HCT116 (cell line): ENCODE data around the gene SH2B2. TPM values are rescaled to one million over a fixed set of nuclear protein-coding genes. Genes with fewer than 3 reads are reported as not detected.

ENCODE experiments used
- ATAC-seq: fragments of 200-7000 bp; cut with Tn5 transposase; 2 replicates; pipeline ENCODE4 v1.9.1; 2020; ENCODE audit warnings: mild to moderate bottlenecking, moderate library complexity
- BruUV-seq: library from RNA; stranded (reverse); fragments of 400-500 nt; replicated peaks from 2 replicates; lab custom pipeline; 2021; lab: Mats Ljungman, UMichigan
- CTCF ChIA-PET: fragments of 300-600 bp; sonication (Branson Sonifier 250); formaldehyde crosslinking; loops from one replicate; lab custom pipeline; 2021; ENCODE audit warnings: antibody characterized with exemption; lab: Charles Lee
- POLR2A ChIA-PET: fragments of 300-600, 350-600 bp; sonication (Branson Sonifier 250); formaldehyde crosslinking; loops from one replicate; lab custom pipeline; 2021; ENCODE audit warnings: antibody characterized with exemption; lab: Charles Lee
- RAD21 ChIA-PET, 2 experiments: fragments of 300-600 bp; sonication (Branson Sonifier 250); formaldehyde crosslinking; loops; one replicate each; lab custom pipeline; 2023; ENCODE audit warnings: low total read pairs in 2 of 2; ENCODE audit not compliant: uncharacterized antibody in 2 of 2, unreplicated experiment in 2 of 2, low non-redundant PET in 1 of 2; lab: Charles Lee
- DNase-seq: peaks from one replicate; pipeline ENCODE4 v3.0.0-alpha.2; 2010; ENCODE audit warnings: low read depth, low spot score
- H2AFZ ChIP-seq: fragments of 200-600 bp; shearing (Covaris generic), sonication (generic); 2 replicates; pipeline ENCODE4 v1.6.1; 2017; ENCODE audit warnings: low read depth, mixed run types, mixed read lengths, antibody characterized with exemption, low read length; ENCODE audit not compliant: poor library complexity, severe bottlenecking
- H3K27ac ChIP-seq: 2 replicates; pipeline ENCODE4 v1.5.1; 2012; ENCODE audit warnings: low read depth, low read length
- H3K27me3 ChIP-seq: fragments of 200-600 bp; sonication (generic); 2 replicates; pipeline ENCODE4 v1.6.1; 2016; ENCODE audit warnings: mixed run types, low read length, mixed read lengths; ENCODE audit not compliant: insufficient read depth
- H3K36me3 ChIP-seq, 2 experiments: fragments of 200-500 bp in 1 of 2; fragments of 200-600 bp in 1 of 2; sonication (Bioruptor generic) in 1 of 2; sonication (generic) in 1 of 2; 2 replicates each; pipeline versions ENCODE4 v1.5.1 to v1.6.1; 2014 to 2016; ENCODE audit warnings: low read length in 2 of 2, inconsistent platforms in 1 of 2, mixed read lengths in 1 of 2, mixed run types in 1 of 2; ENCODE audit not compliant: insufficient read depth in 2 of 2, control insufficient read depth in 1 of 2
- H3K4me1 ChIP-seq, 2 experiments: fragments of 200-600 bp in 1 of 2; sonication (generic) in 1 of 2; 2 replicates each; pipeline versions ENCODE4 v1.5.1 to v1.6.1; 2012 to 2017; ENCODE audit warnings: low read length in 2 of 2, inconsistent platforms in 1 of 2, mild to moderate bottlenecking in 1 of 2, mixed read lengths in 1 of 2, mixed run types in 1 of 2, moderate library complexity in 1 of 2; ENCODE audit not compliant: insufficient read depth in 2 of 2, control insufficient read depth in 1 of 2
- H3K4me2 ChIP-seq: fragments of 200-600 bp; sonication (generic); 2 replicates; pipeline ENCODE4 v1.6.1; 2017; ENCODE audit warnings: mixed run types, low read length, mixed read lengths
- H3K4me3 ChIP-seq, 2 experiments: fragments of 200-600 bp in 1 of 2; sonication (generic) in 1 of 2; replicated peaks in 1 of 2; 2 replicates each; pipeline ENCODE4 v1.5.1; 2011 to 2016; ENCODE audit warnings: low read length in 2 of 2, control low read depth in 1 of 2, low read depth in 1 of 2, mild to moderate bottlenecking in 1 of 2, mixed read lengths in 1 of 2, mixed run types in 1 of 2
- H3K79me2 ChIP-seq: fragments of 200-600 bp; sonication (generic); 2 replicates; pipeline ENCODE4 v1.6.1; 2017; ENCODE audit warnings: mild to moderate bottlenecking, mixed run types, low read length, moderate library complexity, mixed read lengths; ENCODE audit not compliant: insufficient read depth
- H3K9ac ChIP-seq: fragments of 200-600 bp; sonication (generic); 2 replicates; pipeline ENCODE4 v1.6.1; 2016; ENCODE audit warnings: low read length, mixed read lengths
- H3K9me2 ChIP-seq: fragments of 200-600 bp; sonication (generic), shearing (Covaris generic); 2 replicates; pipeline ENCODE4 v1.6.1; 2017; ENCODE audit warnings: mixed run types, mild to moderate bottlenecking, moderate library complexity; ENCODE audit not compliant: insufficient read depth
- H3K9me3 ChIP-seq, 2 experiments: fragments of 200-500 bp in 1 of 2; fragments of 200-600 bp in 1 of 2; sonication (Bioruptor generic) in 1 of 2; sonication (generic) in 1 of 2; 2 replicates each; pipeline ENCODE4 v1.6.1; 2014 to 2017; ENCODE audit warnings: low read length in 2 of 2, mixed read lengths in 2 of 2, inconsistent platforms in 1 of 2, low read depth in 1 of 2, mild to moderate bottlenecking in 1 of 2, mixed run types in 1 of 2, moderate library complexity in 1 of 2; ENCODE audit not compliant: control insufficient read depth in 1 of 2, insufficient read depth in 1 of 2
- H4K20me1 ChIP-seq: fragments of 200-600 bp; sonication (generic), shearing (Covaris generic); 2 replicates; pipeline ENCODE4 v1.6.1; 2017; ENCODE audit warnings: mixed run types, mild to moderate bottlenecking, moderate library complexity; ENCODE audit not compliant: insufficient read depth
- CBX3 ChIP-seq: IDR thresholded peaks from 2 replicates; pipeline ENCODE4 v1.6.1; 2012; ENCODE audit warnings: low read depth
- EGR1 ChIP-seq: IDR thresholded peaks from 2 replicates; pipeline ENCODE4 v1.6.1; 2012; ENCODE audit warnings: low read depth
- EZH2 ChIP-seq: fragments of 200-600 bp; sonication (generic); IDR thresholded peaks from 2 replicates; pipeline ENCODE4 v1.6.1; 2017; ENCODE audit warnings: antibody characterized with exemption, mixed run types
- EZH2phosphoT487 ChIP-seq: fragments of 200-600 bp; IDR thresholded peaks from 2 replicates; pipeline ENCODE4 v1.6.1; 2018; ENCODE audit warnings: antibody characterized with exemption, borderline replicate concordance
- FOSL1 ChIP-seq: IDR thresholded peaks from 2 replicates; pipeline ENCODE4 v1.6.1; 2012; ENCODE audit warnings: low read depth
- JUND ChIP-seq: IDR thresholded peaks from 2 replicates; pipeline ENCODE4 v1.6.1; 2012
- POLR2AphosphoS5 ChIP-seq: IDR thresholded peaks from 2 replicates; pipeline ENCODE4 v1.6.1; 2011; ENCODE audit warnings: mild to moderate bottlenecking, low read depth, low read length, moderate library complexity
- RAD21 ChIP-seq: IDR thresholded peaks from 2 replicates; pipeline ENCODE4 v1.6.1; 2012; ENCODE audit warnings: low read depth, mild to moderate bottlenecking
- SIN3A ChIP-seq: IDR thresholded peaks from 2 replicates; pipeline ENCODE4 v1.6.1; 2012; ENCODE audit warnings: low read depth
- SP1 ChIP-seq: IDR thresholded peaks from 2 replicates; pipeline ENCODE4 v1.6.1; 2012; ENCODE audit warnings: low read depth
- SRF ChIP-seq: IDR thresholded peaks from 2 replicates; pipeline ENCODE4 v1.6.1; 2012; ENCODE audit warnings: low read depth
- ZBTB33 ChIP-seq: IDR thresholded peaks from 2 replicates; pipeline ENCODE4 v1.6.1; 2011; ENCODE audit warnings: mild to moderate bottlenecking, low read length, moderate library complexity; ENCODE audit not compliant: insufficient replicate concordance; ENCODE audit errors: extremely low read depth
- ZFX ChIP-seq: fragments of 450-650 bp; IDR thresholded peaks from 2 replicates; pipeline ENCODE4 v1.6.1; 2017
- ZNF274 ChIP-seq: fragments of 200-500 bp; sonication (Bioruptor generic); IDR thresholded peaks from 2 replicates; pipeline ENCODE4 v1.6.1; 2014; ENCODE audit warnings: mild to moderate bottlenecking, low read depth, low read length, inconsistent platforms
- intact Hi-C: fragments of 100-400 bp; cut with micrococcal nuclease; formaldehyde crosslinking; loops from 2 replicates; pipeline ENCODE4 v1.10.0; 2022
- total RNA-seq: library from RNA; stranded (reverse); gene quantifications from one replicate; pipeline ENCODE4 v1.2.1, GENCODE V29; 2021; ENCODE audit not compliant: unreplicated experiment
- TF ChIP-seq, protein P1 (sequence below): IDR thresholded peaks from 2 replicates; pipeline ENCODE4 v1.6.1; 2012; ENCODE audit warnings: low read depth
- TF ChIP-seq, protein P2 (sequence below): IDR thresholded peaks from 2 replicates; pipeline ENCODE4 v1.6.1; 2012

Gene SH2B2
- total RNA-seq, 1 experiment from 2014 or later, result 11.8 TPM

DNA sequence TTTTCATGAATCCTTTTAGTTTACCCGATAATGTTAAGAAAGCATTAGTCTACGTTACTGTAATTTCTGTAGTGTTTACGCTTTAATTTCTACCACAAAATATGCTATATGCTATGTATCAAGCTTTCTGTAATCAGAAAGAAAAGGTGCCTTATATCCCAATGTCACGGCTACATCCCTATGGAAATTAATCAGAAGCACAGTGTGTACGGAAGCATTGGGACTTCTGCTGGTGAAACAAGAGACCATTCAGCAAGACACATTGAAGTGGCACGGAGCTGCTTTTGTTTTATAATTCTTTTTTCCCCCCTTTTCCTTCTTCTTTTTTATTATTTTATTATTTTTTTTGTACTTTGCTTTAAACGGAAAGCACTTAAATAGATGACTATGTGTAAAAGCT is 31.2 kb upstream of the SH2B2 start:
- POLR2A ChIA-PET, result no interaction called here

More for the DNA sequence above, 31.2 kb upstream of the SH2B2 start:
- ATAC-seq, result no peak
- Histone ChIP-seq H3K36me3 (no peaks in the 10 kb centered on the region), H3K9me2 (no peaks in the 10 kb centered on the region), H3K27ac (no peak overlapping the region), H3K9ac (no peak overlapping the region), H3K9me3 (no peaks in the 10 kb centered on the region), H4K20me1 (no peaks in the 10 kb centered on the region; the same call in 1 of the 2 replicates), H2AFZ (no peak overlapping the region), H3K4me1 (no peaks in the 10 kb centered on the region), H3K4me2 (no peak overlapping the region), H3K4me3 (no peak overlapping the region), H3K27me3 (no peaks in the 10 kb centered on the region), H3K79me2 (no peaks in the 10 kb centered on the region)
- no TSS peak for BruUV-seq
- CTCF ChIA-PET, result interaction anchor here (0.9 to 1.1 kb wide), 2 partner anchors 16 to 844 kb away, joined by 3 read pairs; no protein-coding TSS in a partner anchor
- intact Hi-C loops, result no loop called here
- RAD21 ChIA-PET, result no interaction called here
- DNase-seq, result no peak
- TF ChIP-seq FOSL1 (no peak), SIN3A (no peak), EZH2 (no peak), SRF (no peak), EGR1 (no peak), RAD21 (no peak), JUND (no peak), SP1 (no peak), CBX3 (no peak), EZH2phosphoT487 (no peak), ZBTB33 (no peak), POLR2AphosphoS5 (no peak), ZNF274 (no peak), ZFX (no peak)
- TF ChIP-seq, protein P1, sequence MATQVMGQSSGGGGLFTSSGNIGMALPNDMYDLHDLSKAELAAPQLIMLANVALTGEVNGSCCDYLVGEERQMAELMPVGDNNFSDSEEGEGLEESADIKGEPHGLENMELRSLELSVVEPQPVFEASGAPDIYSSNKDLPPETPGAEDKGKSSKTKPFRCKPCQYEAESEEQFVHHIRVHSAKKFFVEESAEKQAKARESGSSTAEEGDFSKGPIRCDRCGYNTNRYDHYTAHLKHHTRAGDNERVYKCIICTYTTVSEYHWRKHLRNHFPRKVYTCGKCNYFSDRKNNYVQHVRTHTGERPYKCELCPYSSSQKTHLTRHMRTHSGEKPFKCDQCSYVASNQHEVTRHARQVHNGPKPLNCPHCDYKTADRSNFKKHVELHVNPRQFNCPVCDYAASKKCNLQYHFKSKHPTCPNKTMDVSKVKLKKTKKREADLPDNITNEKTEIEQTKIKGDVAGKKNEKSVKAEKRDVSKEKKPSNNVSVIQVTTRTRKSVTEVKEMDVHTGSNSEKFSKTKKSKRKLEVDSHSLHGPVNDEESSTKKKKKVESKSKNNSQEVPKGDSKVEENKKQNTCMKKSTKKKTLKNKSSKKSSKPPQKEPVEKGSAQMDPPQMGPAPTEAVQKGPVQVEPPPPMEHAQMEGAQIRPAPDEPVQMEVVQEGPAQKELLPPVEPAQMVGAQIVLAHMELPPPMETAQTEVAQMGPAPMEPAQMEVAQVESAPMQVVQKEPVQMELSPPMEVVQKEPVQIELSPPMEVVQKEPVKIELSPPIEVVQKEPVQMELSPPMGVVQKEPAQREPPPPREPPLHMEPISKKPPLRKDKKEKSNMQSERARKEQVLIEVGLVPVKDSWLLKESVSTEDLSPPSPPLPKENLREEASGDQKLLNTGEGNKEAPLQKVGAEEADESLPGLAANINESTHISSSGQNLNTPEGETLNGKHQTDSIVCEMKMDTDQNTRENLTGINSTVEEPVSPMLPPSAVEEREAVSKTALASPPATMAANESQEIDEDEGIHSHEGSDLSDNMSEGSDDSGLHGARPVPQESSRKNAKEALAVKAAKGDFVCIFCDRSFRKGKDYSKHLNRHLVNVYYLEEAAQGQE, result no peak
- TF ChIP-seq, protein P2, sequence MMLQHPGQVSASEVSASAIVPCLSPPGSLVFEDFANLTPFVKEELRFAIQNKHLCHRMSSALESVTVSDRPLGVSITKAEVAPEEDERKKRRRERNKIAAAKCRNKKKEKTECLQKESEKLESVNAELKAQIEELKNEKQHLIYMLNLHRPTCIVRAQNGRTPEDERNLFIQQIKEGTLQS, result no peak
